ENCODE results near the gene PIK3C2B. TPM values are rescaled to one million over a fixed set of nuclear protein-coding genes. Genes with fewer than 3 reads are reported as not detected.
"Not testable (repeated sequence)": the region's sequence is repeated elsewhere in the genome, so short reads cannot be mapped to it uniquely, and the experiment has no call there.

Gene PIK3C2B
- total RNA-seq, 1 experiment from 2014 or later = 17.4 TPM

DNA sequence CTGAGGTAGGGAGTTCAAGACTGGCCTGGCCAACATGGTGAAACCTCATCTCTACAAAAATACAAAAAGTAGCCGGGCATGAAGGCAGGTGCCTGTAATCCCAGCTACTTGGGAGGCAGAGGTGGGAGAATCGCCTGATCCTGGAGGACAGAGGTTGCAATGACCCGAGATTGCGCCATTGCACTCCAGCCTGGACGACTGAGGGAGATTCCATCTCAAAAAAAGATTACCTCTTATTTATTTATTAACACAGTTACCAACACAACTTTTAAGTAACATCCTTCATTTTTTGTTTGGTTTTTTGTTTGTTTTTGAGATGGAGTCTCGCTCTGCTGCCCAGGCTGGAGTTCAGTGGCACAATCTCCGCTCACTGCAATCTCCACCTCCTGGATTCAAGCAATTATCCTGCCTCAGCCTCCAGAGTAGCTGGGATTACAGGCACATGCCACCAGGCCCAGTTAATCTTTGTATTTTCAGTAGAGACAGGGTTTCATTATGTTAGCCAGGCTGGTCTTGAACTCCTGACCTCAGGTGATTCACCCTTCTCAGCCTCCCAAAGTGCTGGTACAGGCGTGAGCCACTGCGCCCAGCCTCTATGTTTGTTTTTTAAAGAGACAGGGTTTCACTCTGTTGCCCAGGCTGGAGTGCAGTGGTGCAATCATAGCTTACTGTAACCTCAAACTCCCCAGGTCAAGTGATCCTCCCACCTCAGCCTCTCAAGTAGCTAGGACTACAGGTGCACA lies 7.9 kb downstream of the PIK3C2B start:
- peak; percentile 86 for ATAC-seq
- H3K27me3 ChIP-seq (ENCODE audit: insufficient read depth, low read length); intact Hi-C loops (cut with micrococcal nuclease); H3K9me2 ChIP-seq (ENCODE audit: insufficient read depth); POLR2A ChIA-PET; H3K79me2 ChIP-seq (ENCODE audit: insufficient read depth, low read length); H3K36me3 ChIP-seq (ENCODE audit: control insufficient read depth in 1 of 2, insufficient read depth in 2 of 2, low read length in 2 of 2); DNase-seq (ENCODE audit: low read depth, low spot score); H3K9me3 ChIP-seq (ENCODE audit: control insufficient read depth in 1 of 2, insufficient read depth in 1 of 2, low read depth in 1 of 2, low read length in 2 of 2); H3K27ac ChIP-seq (ENCODE audit: low read depth, low read length); H4K20me1 ChIP-seq (ENCODE audit: insufficient read depth); H2AFZ ChIP-seq (ENCODE audit: low read depth, low read length, poor library complexity, severe bottlenecking); RAD21 ChIA-PET (ENCODE audit: low non-redundant PET in 1 of 2, low total read pairs in 2 of 2, uncharacterized antibody in 2 of 2, unreplicated experiment in 2 of 2); BruUV-seq (replicated peaks); H3K9ac ChIP-seq (ENCODE audit: low read length): not testable (repeated sequence)
- CTCF ChIA-PET = interaction anchor here (1.6 to 2.8 kb wide), 2 partner anchors 8 to 88 kb away, joined by 4 to 10 read pairs; no protein-coding TSS in a partner anchor
- Histone ChIP-seq H3K4me2 (ENCODE audit: low read length) (peak overlapping the region; percentile 77), H3K4me3 (replicated peaks in 1 of 2; ENCODE audit: low read depth in 1 of 2, low read length in 2 of 2) (peak overlapping the region in 1 of 2 experiments; percentile 34; a peak in 2 of 4 replicates), H3K4me1 (ENCODE audit: control insufficient read depth in 1 of 2, insufficient read depth in 2 of 2, low read length in 2 of 2) (peaks cover 19 to 45% of the 10 kb centered on the region in 2 experiments)

DNA sequence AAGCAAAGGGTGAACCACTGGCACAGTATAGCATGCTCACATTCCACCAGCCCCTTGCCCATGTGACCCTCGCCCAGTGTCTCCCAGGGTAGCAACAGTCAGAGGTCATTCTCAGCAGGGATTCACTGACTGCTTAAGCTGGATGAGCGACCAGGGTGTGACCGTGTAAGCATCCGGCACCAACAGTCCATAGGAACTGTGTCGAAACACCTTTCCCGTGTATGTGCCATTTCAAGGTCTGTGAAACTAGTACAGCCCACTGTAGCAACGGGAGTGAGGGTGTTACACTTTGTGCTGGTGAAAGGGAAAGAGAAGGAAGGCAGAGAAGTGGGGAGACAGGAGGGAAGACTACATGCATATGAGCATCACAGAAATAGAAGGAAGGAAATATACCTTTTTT lies 10.8 kb downstream of the PIK3C2B start:
- Histone ChIP-seq H3K9me2 (ENCODE audit: insufficient read depth) (no peaks in the 10 kb centered on the region), H3K9ac (ENCODE audit: low read length) (no peak overlapping the region), H3K4me1 (ENCODE audit: control insufficient read depth in 1 of 2, insufficient read depth in 2 of 2, low read length in 2 of 2) (peaks cover 45 to 66% of the 10 kb centered on the region in 2 experiments), H3K36me3 (ENCODE audit: control insufficient read depth in 1 of 2, insufficient read depth in 2 of 2, low read length in 2 of 2) (no peaks in the 10 kb centered on the region), H3K27me3 (ENCODE audit: insufficient read depth, low read length) (no peaks in the 10 kb centered on the region), H2AFZ (ENCODE audit: low read depth, low read length, poor library complexity, severe bottlenecking) (no peak overlapping the region), H3K79me2 (ENCODE audit: insufficient read depth, low read length) (no peaks in the 10 kb centered on the region), H3K27ac (ENCODE audit: low read depth, low read length) (no peak overlapping the region), H3K9me3 (ENCODE audit: control insufficient read depth in 1 of 2, insufficient read depth in 1 of 2, low read depth in 1 of 2, low read length in 2 of 2) (no peaks in the 10 kb centered on the region), H3K4me3 (replicated peaks in 1 of 2; ENCODE audit: low read depth in 1 of 2, low read length in 2 of 2) (no peak overlapping the region), H4K20me1 (ENCODE audit: insufficient read depth) (no peaks in the 10 kb centered on the region), H3K4me2 (ENCODE audit: low read length) (peak overlapping the region; percentile 38)
- ChIA-PET CTCF (no interaction called here), POLR2A (no interaction called here), RAD21 (ENCODE audit: low non-redundant PET in 1 of 2, low total read pairs in 2 of 2, uncharacterized antibody in 2 of 2, unreplicated experiment in 2 of 2) (no interaction called here)
- BruUV-seq (replicated peaks) = no TSS peak
- DNase-seq (ENCODE audit: low read depth, low spot score) (no peak), ATAC-seq (no peak)
- intact Hi-C loops (cut with micrococcal nuclease) = no loop called here
- TF ChIP-seq JUND (IDR thresholded peaks at IDR 0.05) (no peak), ZNF274 (IDR thresholded peaks at IDR 0.05; ENCODE audit: low read depth, low read length) (no peak), EGR1 (IDR thresholded peaks at IDR 0.05; ENCODE audit: low read depth) (no peak), ELF1 (IDR thresholded peaks at IDR 0.05; ENCODE audit: borderline replicate concordance, low read depth) (no peak), EZH2phosphoT487 (IDR thresholded peaks at IDR 0.05; ENCODE audit: borderline replicate concordance) (no peak), POLR2AphosphoS5 (IDR thresholded peaks at IDR 0.05; ENCODE audit: low read depth, low read length) (no peak), CEBPB (IDR thresholded peaks at IDR 0.05; ENCODE audit: low read depth) (no peak), SP1 (IDR thresholded peaks at IDR 0.05; ENCODE audit: low read depth) (no peak), CBX3 (IDR thresholded peaks at IDR 0.05; ENCODE audit: low read depth) (no peak), RAD21 (IDR thresholded peaks at IDR 0.05; ENCODE audit: low read depth) (no peak), FOSL1 (IDR thresholded peaks at IDR 0.05; ENCODE audit: low read depth) (no peak)
- TF ChIP-seq, protein P1, sequence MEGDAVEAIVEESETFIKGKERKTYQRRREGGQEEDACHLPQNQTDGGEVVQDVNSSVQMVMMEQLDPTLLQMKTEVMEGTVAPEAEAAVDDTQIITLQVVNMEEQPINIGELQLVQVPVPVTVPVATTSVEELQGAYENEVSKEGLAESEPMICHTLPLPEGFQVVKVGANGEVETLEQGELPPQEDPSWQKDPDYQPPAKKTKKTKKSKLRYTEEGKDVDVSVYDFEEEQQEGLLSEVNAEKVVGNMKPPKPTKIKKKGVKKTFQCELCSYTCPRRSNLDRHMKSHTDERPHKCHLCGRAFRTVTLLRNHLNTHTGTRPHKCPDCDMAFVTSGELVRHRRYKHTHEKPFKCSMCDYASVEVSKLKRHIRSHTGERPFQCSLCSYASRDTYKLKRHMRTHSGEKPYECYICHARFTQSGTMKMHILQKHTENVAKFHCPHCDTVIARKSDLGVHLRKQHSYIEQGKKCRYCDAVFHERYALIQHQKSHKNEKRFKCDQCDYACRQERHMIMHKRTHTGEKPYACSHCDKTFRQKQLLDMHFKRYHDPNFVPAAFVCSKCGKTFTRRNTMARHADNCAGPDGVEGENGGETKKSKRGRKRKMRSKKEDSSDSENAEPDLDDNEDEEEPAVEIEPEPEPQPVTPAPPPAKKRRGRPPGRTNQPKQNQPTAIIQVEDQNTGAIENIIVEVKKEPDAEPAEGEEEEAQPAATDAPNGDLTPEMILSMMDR (IDR thresholded peaks at IDR 0.05 in 2 of 3, conservative IDR thresholded peaks at IDR 0.05 in 1 of 3; ENCODE audit: borderline replicate concordance in 1 of 3, insufficient read depth in 1 of 3, low read depth in 2 of 3, low read length in 2 of 3) = no peak
- TF ChIP-seq, protein P2, sequence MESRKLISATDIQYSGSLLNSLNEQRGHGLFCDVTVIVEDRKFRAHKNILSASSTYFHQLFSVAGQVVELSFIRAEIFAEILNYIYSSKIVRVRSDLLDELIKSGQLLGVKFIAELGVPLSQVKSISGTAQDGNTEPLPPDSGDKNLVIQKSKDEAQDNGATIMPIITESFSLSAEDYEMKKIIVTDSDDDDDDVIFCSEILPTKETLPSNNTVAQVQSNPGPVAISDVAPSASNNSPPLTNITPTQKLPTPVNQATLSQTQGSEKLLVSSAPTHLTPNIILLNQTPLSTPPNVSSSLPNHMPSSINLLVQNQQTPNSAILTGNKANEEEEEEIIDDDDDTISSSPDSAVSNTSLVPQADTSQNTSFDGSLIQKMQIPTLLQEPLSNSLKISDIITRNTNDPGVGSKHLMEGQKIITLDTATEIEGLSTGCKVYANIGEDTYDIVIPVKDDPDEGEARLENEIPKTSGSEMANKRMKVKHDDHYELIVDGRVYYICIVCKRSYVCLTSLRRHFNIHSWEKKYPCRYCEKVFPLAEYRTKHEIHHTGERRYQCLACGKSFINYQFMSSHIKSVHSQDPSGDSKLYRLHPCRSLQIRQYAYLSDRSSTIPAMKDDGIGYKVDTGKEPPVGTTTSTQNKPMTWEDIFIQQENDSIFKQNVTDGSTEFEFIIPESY (IDR thresholded peaks at IDR 0.05; ENCODE audit: extremely low read depth, insufficient replicate concordance, low read length) = no peak
- TF ChIP-seq, protein P3, sequence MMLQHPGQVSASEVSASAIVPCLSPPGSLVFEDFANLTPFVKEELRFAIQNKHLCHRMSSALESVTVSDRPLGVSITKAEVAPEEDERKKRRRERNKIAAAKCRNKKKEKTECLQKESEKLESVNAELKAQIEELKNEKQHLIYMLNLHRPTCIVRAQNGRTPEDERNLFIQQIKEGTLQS (IDR thresholded peaks at IDR 0.05) = no peak
- TF ChIP-seq, protein P4, sequence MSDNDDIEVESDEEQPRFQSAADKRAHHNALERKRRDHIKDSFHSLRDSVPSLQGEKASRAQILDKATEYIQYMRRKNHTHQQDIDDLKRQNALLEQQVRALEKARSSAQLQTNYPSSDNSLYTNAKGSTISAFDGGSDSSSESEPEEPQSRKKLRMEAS (IDR thresholded peaks at IDR 0.05) = no peak
